Lung (tissue), 12 donors: ENCODE results near the gene CACNA1G. TPM values are rescaled to one million over a fixed set of nuclear protein-coding genes. Genes with fewer than 3 reads are reported as not detected.

ENCODE experiments used
- ATAC-seq: fragments of 200-7000 bp; cut with Tn5 transposase; one replicate; pipeline ENCODE4 v1.9.1; 2020; ENCODE audit warnings: moderate number of reproducible peaks; ENCODE audit not compliant: insufficient read depth, low FRiP score
- DNase-seq, 3 donors: peaks; one replicate each; pipeline ENCODE4 v3.0.0-alpha.2; 2013 to 2017
- H3K27ac ChIP-seq, 2 donors: one replicate each; pipeline ENCODE4 v1.5.1; 2013; ENCODE audit warnings: mild to moderate bottlenecking in 2 of 2, moderate library complexity in 2 of 2, control low read depth in 1 of 2, inconsistent platforms in 1 of 2, low read depth in 1 of 2, low read length in 1 of 2
- H3K27me3 ChIP-seq, 3 donors: one replicate each; pipeline ENCODE4 v1.5.1; 2013; ENCODE audit warnings: low read length in 2 of 3; ENCODE audit not compliant: control insufficient read depth in 3 of 3, insufficient read depth in 3 of 3
- H3K36me3 ChIP-seq, 4 donors: one replicate each; pipeline ENCODE4 v1.5.1; 2013; ENCODE audit warnings: low read length in 4 of 4, mild to moderate bottlenecking in 1 of 4, moderate library complexity in 1 of 4; ENCODE audit not compliant: control insufficient read depth in 4 of 4, insufficient read depth in 4 of 4
- H3K4me1 ChIP-seq, 5 donors: one replicate each; pipeline ENCODE4 v1.5.1; 2013; ENCODE audit warnings: low read length in 5 of 5, mild to moderate bottlenecking in 2 of 5, moderate library complexity in 1 of 5; ENCODE audit not compliant: control insufficient read depth in 5 of 5, insufficient read depth in 5 of 5
- H3K4me3 ChIP-seq: one replicate; pipeline ENCODE4 v1.5.1; 2013; ENCODE audit warnings: mild to moderate bottlenecking, control low read depth, moderate library complexity
- H3K9ac ChIP-seq, 2 donors: one replicate each; pipeline ENCODE4 v1.5.1; 2013; ENCODE audit warnings: low read length in 2 of 2, control low read depth in 1 of 2; ENCODE audit not compliant: insufficient read depth in 1 of 2
- H3K9me3 ChIP-seq, 4 donors: one replicate each; pipeline ENCODE4 v1.5.1; 2013; ENCODE audit warnings: low read length in 3 of 4, mild to moderate bottlenecking in 1 of 4, moderate library complexity in 1 of 4; ENCODE audit not compliant: control insufficient read depth in 4 of 4, insufficient read depth in 3 of 4
- WGBS, 2 donors: extraction: QIAGEN DNeasy Blood & Tissue Kit; methylation state at CpG; one replicate each; pipeline ENCODE4 v1.1.7; 2013; 5-methylcytosine and 5-hydroxymethylcytosine counted together
- polyA plus RNA-seq, 2 donors: library from polyadenylated mRNA; stranded (reverse); fragments of 200-250 nt; gene quantifications; one replicate each; pipeline ENCODE4 v1.2.1, GENCODE V29; 2013
- total RNA-seq, 2 donors: library from RNA; depleted of rRNA in 1 of 2; stranded (reverse); fragments of >200 nt in 1 of 2; gene quantifications; one replicate each; pipeline ENCODE4 v1.2.1, GENCODE V29; 2014 to 2021
- TF ChIP-seq, protein P1 (sequence below): IDR thresholded peaks from 2 replicates; pipeline ENCODE4 v1.5.1; 2012; ENCODE audit warnings: mild to moderate bottlenecking; ENCODE audit errors: control extremely low read depth, extremely low read depth
- donor health status: control.
- donor health status: control.
- donor health status: Bipolar disorder and iron deficiency.
- donor health status: healthy.
- donor health status: DM: yes; HTN: yes; CAD: no.

The CACNA1G gene
- total and polyA plus RNA-seq, 4 donors = 0.14 to 3.6 (median 0.24) TPM

DNA sequence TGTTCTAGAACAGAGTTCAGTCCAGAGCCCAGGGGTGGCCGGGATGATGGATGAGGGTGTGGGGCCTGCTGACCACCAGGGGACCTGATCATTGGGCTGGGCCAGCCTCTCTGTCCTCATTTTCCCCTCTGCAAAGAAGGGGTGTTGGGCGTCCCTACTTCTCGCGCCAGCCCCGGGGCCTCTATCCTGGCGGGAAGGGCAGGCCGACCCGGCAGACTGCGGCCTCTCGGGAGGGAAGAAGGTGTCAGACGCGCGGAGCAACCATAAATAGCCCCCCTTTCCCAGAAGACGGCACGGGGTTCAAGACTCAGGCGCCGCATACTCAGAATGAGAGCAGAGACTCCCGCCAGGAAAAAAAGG is 2.0 kb upstream of the CACNA1G start:
- ATAC-seq (no peak), DNase-seq (no peak)
- Histone ChIP-seq H3K36me3 (peaks cover 0 to 10% (median 2%) of the 10 kb centered on the region in 4 donors), H3K9ac (no peak overlapping the region), H3K27ac (no peak overlapping the region), H3K9me3 (no peaks in the 10 kb centered on the region), H3K4me3 (no peak overlapping the region), H3K27me3 (peaks cover 0 to 24% (median 6%) of the 10 kb centered on the region in 3 donors), H3K4me1 (peaks cover 0 to 45% (median 16%) of the 10 kb centered on the region in 5 donors)
- WGBS, 2 donors = 11 to 16% methylated on average over 14 to 18 of the region's 18 CpGs
- TF ChIP-seq, protein P1, sequence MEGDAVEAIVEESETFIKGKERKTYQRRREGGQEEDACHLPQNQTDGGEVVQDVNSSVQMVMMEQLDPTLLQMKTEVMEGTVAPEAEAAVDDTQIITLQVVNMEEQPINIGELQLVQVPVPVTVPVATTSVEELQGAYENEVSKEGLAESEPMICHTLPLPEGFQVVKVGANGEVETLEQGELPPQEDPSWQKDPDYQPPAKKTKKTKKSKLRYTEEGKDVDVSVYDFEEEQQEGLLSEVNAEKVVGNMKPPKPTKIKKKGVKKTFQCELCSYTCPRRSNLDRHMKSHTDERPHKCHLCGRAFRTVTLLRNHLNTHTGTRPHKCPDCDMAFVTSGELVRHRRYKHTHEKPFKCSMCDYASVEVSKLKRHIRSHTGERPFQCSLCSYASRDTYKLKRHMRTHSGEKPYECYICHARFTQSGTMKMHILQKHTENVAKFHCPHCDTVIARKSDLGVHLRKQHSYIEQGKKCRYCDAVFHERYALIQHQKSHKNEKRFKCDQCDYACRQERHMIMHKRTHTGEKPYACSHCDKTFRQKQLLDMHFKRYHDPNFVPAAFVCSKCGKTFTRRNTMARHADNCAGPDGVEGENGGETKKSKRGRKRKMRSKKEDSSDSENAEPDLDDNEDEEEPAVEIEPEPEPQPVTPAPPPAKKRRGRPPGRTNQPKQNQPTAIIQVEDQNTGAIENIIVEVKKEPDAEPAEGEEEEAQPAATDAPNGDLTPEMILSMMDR = no peak

- TF ChIP-seq, protein P1 = no peak
- WGBS, 2 donors = 0 to 3% methylated on average over 55 of the region's 55 CpGs
- peaks cover 0 to 50% (median 16%) of the 10 kb centered on the region in 5 donors for H3K4me1 ChIP-seq
- ATAC-seq = no peak
- peaks cover 0 to 10% (median 2%) of the 10 kb centered on the region in 4 donors for H3K36me3 ChIP-seq
- no peak overlapping the region for H3K4me3 ChIP-seq
- no peak overlapping the region for H3K9ac ChIP-seq
- H3K9me3 ChIP-seq = no peaks in the 10 kb centered on the region
- DNase-seq = peak in 2 of 3 donors; percentile 46 to 57
- no peak overlapping the region for H3K27ac ChIP-seq
- peaks cover 0 to 24% (median 6%) of the 10 kb centered on the region in 3 donors for H3K27me3 ChIP-seq
Observed at GRCh38 chr17:50558941-50559614, 1.4 kb upstream of the CACNA1G start.

- ATAC-seq = no peak
- 3 to 5% methylated on average over 27 of the region's 27 CpGs for WGBS, 2 donors
- Histone ChIP-seq H3K27me3 (peaks cover 0 to 27% (median 6%) of the 10 kb centered on the region in 3 donors), H3K9me3 (no peaks in the 10 kb centered on the region), H3K4me3 (no peak overlapping the region), H3K4me1 (peaks cover 0 to 54% (median 16%) of the 10 kb centered on the region in 5 donors), H3K27ac (no peak overlapping the region), H3K36me3 (peaks cover 0 to 10% (median 2%) of the 10 kb centered on the region in 4 donors), H3K9ac (no peak overlapping the region)
- DNase-seq = peak; percentile 86 to 91 (median 89)
- TF ChIP-seq, protein P1 = no peak
Observed at GRCh38 chr17:50559674-50560184, 786 bp upstream of the CACNA1G start.
